A673 (cell line): ENCODE results near the gene KRTAP6-3.

Experiments used
- CTCF ChIP-seq: fragments of 300-800, 200-600 bp; sonication (generic); conservative IDR thresholded peaks from 2 replicates; pipeline ENCODE4 v1.5.1; 2017; ENCODE audit warnings: low read depth, mild to moderate bottlenecking, antibody characterized with exemption, low read length, moderate library complexity, mixed read lengths
- EZH2 ChIP-seq: fragments of 200-600 bp; sonication (generic); IDR thresholded peaks from 2 replicates; pipeline ENCODE4 v1.6.1; 2017; ENCODE audit warnings: borderline replicate concordance, low read depth, mild to moderate bottlenecking, mixed read lengths, antibody characterized with exemption, low read length; ENCODE audit not compliant: poor library complexity, severe bottlenecking

DNA sequence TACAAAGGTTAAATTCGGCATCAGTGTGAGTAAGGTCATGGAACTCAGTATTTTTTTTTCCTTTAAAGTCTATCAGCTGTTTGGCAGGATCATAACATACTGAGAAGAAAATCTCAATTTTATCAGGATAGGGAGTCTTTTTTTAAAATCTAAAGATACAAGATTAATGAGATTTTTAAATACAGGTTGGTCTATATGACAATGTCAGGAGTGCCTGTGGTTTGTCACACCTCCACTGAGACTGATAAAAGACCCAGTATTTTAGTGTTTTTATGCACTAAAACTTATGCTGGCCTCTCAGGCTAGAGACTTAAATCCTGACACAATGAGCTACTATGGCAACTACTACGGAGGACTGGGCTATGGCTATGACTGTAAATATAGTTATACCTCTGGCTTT lies 50.3 kb downstream of the KRTAP6-3 start, which contains the start of gene KRTAP20-3:
- TF ChIP-seq CTCF (no peak), EZH2 (no peak)
